Measurements from ENCODE around the gene FLOT2. TPM values are rescaled to one million over a fixed set of nuclear protein-coding genes. Genes with fewer than 3 reads are reported as not detected.

FLOT2 gene
- total RNA-seq, 2 donors from 2014 or later = 138 to 141 TPM

- no peaks in the 10 kb centered on the region for H3K9me3 Mint-ChIP-seq
- H3K4me3 Mint-ChIP-seq = peak overlapping the region; percentile 2 to 6
- DNase-seq (peak; percentile 56 to 62), ATAC-seq (replicated peaks in 1 of 2) (peak; percentile 84 to 92)
- no peaks in the 10 kb centered on the region for H3K36me3 Mint-ChIP-seq (ENCODE audit: insufficient read depth in 2 of 2)
- H3K27me3 Mint-ChIP-seq (ENCODE audit: low read depth) = no peaks in the 10 kb centered on the region
- H3K4me1 Mint-ChIP-seq (ENCODE audit: low read depth) = peaks cover 38% of the 10 kb centered on the region
- peak overlapping the region; percentile 82 for H3K27ac Mint-ChIP-seq
Observed at GRCh38 chr17:28871056-28871579, 26.4 kb downstream of the FLOT2 start.

DNA sequence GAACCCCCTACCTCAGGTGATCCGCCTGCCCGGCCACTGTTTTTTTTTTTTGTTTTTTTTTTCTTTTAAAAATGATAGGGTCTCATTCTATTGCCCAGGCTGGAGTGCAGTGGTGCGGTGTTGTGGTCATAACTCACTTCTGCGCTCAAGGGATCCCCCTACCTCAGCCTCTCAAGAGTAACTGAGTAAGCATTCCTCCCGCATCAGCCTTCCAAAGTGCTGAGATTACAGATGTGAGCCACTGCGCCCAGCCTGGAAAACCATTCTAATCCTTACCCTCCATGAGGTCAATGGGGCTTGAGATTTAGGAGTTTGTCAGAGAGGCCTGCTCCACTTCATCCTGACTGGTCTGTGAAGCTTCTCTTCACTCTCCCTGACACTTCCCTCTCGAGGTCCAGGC lies 30.3 kb downstream of the FLOT2 start:
- no peaks in the 10 kb centered on the region for H3K36me3 Mint-ChIP-seq (ENCODE audit: insufficient read depth in 2 of 2)
- no peak overlapping the region for H3K27ac Mint-ChIP-seq
- H3K9me3 Mint-ChIP-seq = no peaks in the 10 kb centered on the region
- DNase-seq = no peak
- no peak for ATAC-seq (replicated peaks in 1 of 2)
- peaks cover 23% of the 10 kb centered on the region for H3K4me1 Mint-ChIP-seq (ENCODE audit: low read depth)
- no peak overlapping the region for H3K4me3 Mint-ChIP-seq
- H3K27me3 Mint-ChIP-seq (ENCODE audit: low read depth) = no peaks in the 10 kb centered on the region

DNA sequence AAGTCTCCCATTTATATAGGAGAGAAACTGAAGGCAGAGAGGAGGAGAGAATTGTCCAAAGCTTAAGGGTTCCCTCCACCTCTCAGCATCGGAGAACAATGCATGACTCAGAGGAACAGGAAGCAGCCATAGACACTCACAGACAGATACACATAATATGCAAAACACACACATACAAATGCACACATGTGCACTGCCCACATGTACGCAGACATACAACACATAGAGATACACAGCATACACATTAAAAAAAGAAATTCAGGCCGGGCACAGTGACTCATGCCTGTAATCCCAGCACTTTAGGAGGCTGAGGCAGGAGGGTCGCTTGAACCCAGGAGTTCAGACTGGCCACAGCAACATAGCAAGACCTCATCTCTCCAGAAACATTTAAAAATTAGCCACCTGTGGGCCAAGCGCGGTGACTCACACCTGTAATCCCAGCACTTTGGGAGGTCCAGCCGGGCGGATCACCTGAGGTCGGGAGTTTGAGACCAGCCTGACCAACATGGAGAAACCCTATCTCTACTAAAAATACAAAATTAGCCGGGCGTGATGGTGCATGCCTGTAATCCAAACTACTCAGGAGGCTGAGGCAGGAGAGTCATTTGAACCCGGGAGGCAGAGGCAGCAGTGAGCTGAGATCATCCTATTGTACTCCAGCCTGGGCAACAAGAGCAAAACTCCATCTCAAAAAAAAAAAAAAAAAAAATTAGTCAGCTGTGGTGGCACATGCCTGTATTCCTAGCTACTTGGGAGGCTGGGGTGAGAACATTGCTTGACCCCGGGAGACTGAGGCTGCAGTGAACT lies 31.4 kb downstream of the FLOT2 start:
- Mint-ChIP-seq H3K27ac (no peak overlapping the region), H3K36me3 (ENCODE audit: insufficient read depth in 2 of 2) (no peaks in the 10 kb centered on the region), H3K4me3 (no peak overlapping the region), H3K4me1 (ENCODE audit: low read depth) (peaks cover 11% of the 10 kb centered on the region), H3K27me3 (ENCODE audit: low read depth) (no peaks in the 10 kb centered on the region), H3K9me3 (no peaks in the 10 kb centered on the region)
- no peak for DNase-seq
- peak; percentile 49 to 60 for ATAC-seq (replicated peaks in 1 of 2)

DNA sequence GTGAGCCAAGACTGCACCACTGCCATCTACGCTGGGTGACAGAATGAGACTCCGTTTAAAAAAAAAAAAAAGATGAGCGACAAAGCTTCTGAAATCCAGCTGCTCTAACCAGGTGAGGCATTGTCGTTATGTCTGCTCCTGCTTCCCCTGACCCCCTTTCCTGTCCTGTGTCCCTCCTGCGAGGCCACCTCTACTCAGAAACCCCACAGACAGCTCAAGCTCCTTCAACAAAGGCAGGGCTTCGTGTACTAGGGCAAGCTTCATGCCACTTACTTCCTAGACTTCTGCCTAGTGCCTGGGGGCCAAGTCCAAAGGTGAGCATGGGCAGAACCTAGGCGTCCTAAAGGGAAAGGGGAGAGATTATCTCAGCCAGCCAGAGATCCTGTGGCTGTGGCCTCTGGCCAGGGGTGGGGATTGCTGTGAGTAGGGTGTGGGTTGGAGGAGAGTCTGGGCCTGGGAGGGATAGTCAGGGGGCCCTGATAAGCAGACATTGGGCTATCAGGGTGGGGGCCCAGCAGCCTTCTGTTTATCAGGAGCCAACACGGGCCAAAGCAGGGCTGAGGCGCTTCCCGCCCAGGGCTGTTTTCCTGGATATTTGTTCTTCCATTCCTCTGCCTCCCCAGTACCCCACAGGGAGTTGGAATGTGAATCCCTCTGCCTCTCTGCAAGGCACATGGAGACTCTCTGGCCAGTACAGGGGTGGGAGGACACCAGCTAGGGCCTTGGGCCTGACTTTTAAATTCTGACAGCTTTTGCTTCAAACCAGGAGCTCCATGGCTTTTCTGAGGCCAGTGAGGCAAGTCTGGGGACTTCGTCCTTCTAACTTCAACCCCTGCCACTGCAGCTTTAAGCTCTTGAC lies 32.3 kb downstream of the FLOT2 start:
- ATAC-seq (replicated peaks in 1 of 2) = no peak
- Mint-ChIP-seq H3K27ac (no peak overlapping the region), H3K9me3 (no peaks in the 10 kb centered on the region), H3K4me3 (no peak overlapping the region), H3K4me1 (ENCODE audit: low read depth) (peaks cover 7% of the 10 kb centered on the region), H3K36me3 (ENCODE audit: insufficient read depth in 2 of 2) (peaks cover 0 to 4% of the 10 kb centered on the region in 2 donors), H3K27me3 (ENCODE audit: low read depth) (no peaks in the 10 kb centered on the region)
- DNase-seq = no peak

DNA sequence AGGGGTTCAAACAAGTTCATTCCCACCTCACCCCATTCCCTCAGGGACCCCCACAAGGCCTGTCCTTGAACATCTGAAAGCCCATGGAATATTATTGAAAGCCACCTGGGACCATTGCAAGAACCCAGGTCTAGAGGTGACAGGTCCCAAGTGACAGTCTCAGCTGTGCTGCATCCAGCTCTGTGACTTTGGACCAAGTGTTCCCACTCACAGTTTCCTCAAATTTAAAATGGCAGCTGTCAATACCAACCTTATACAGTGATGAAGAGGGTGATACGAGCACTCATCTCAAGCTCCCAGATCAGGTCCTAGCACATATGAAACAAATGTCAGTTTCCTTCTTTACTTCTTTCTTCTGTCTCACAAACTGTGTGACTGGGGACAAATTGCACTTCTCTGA lies 33.6 kb downstream of the FLOT2 start:
- DNase-seq (no peak), ATAC-seq (replicated peaks in 1 of 2) (no peak)
- H3K27me3 Mint-ChIP-seq (ENCODE audit: low read depth) = no peaks in the 10 kb centered on the region
- no peaks in the 10 kb centered on the region for H3K9me3 Mint-ChIP-seq
- H3K4me3 Mint-ChIP-seq = no peak overlapping the region
- H3K27ac Mint-ChIP-seq = no peak overlapping the region
- peaks cover 7% of the 10 kb centered on the region for H3K4me1 Mint-ChIP-seq (ENCODE audit: low read depth)
- peaks cover 0 to 5% of the 10 kb centered on the region in 2 donors for H3K36me3 Mint-ChIP-seq (ENCODE audit: insufficient read depth in 2 of 2)

- H3K9me3 Mint-ChIP-seq = no peaks in the 10 kb centered on the region
- no peaks in the 10 kb centered on the region for H3K27me3 Mint-ChIP-seq (ENCODE audit: low read depth)
- H3K4me1 Mint-ChIP-seq (ENCODE audit: low read depth) = peaks cover 16% of the 10 kb centered on the region
- no peak for DNase-seq
- no peak overlapping the region for H3K4me3 Mint-ChIP-seq
- peaks cover 5 to 13% of the 10 kb centered on the region in 2 donors for H3K36me3 Mint-ChIP-seq (ENCODE audit: insufficient read depth in 2 of 2)
- no peak for ATAC-seq (replicated peaks in 1 of 2)
- H3K27ac Mint-ChIP-seq = no peak overlapping the region
Observed at GRCh38 chr17:28862561-28862960, 35.0 kb downstream of the FLOT2 start.

DNA sequence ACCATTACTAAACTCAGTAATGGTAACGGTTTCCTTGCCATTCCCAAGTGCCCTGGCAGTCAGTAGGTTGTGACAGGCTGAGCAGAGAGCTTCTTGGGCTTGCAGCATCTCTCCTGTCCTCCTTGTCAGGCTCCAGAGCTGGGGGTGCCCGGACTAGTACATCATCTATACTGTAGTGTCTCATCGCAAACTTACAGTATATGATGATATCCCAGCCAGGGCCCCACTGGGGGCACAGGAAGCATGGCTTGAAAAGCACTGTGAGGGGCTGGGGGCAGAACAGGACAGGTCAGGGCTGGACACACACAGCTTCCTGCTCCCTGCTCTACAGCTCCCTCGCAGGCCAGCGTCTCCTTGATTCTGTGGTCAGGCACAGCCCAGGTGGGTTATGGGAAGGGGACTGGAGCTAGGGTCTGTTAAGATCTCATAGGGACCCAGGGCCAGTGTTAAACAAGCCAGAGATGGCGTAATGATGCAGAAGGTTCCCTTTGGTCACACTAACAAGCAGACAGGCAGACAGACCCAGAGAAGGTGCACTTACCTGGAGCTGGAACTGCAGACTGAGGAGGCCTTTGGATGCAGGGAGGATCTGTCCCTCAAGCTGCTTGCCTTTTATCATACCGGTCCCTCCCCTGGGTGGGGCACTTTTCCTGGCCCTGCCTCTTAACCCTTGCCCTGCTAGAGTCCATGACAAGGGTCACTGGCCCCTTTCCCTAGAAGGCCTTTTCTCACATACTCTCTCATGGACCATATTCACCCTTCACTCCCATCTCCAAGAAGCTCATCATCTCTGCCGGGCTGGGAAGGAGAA lies 35.9 kb downstream of the FLOT2 start:
- Mint-ChIP-seq H3K4me1 (ENCODE audit: low read depth) (peaks cover 23% of the 10 kb centered on the region), H3K27ac (no peak overlapping the region), H3K36me3 (ENCODE audit: insufficient read depth in 2 of 2) (peaks cover 5 to 20% of the 10 kb centered on the region in 2 donors), H3K27me3 (ENCODE audit: low read depth) (no peaks in the 10 kb centered on the region), H3K4me3 (no peak overlapping the region), H3K9me3 (no peaks in the 10 kb centered on the region)
- ATAC-seq (replicated peaks in 1 of 2) (no peak), DNase-seq (no peak)

- Mint-ChIP-seq H3K9me3 (no peaks in the 10 kb centered on the region), H3K27ac (no peak overlapping the region)
Observed at GRCh38 chr17:28860363-28860808, 37.1 kb downstream of the FLOT2 start.

DNA sequence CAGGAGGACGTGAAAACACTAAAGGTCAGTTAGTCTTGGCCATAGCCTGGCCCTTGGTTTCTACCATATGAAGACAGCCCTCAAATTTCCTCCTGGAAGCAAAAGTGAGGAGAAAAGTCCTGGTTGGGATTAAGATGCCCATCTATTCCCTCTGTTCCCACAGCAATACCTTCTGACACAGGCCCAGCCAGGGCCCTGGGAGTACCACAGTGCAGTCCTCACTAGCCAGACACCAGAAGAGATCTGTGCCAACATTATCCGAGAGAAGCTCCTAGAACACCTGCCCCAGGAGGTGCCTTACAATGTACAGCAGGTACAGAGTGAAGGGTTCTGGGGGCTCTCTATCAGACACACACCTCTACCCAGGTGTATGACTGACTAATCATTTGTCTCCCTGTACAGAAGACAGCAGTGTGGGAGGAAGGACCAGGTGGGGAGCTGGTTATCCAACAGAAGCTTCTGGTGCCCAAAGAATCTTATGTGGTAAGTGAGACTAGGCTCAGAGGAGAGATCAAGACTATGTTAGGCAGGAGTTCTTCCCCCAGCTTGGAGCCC lies 38.7 kb downstream of the FLOT2 start:
- no peak for DNase-seq
- Mint-ChIP-seq H3K36me3 (ENCODE audit: insufficient read depth in 2 of 2) (peaks cover 8 to 25% of the 10 kb centered on the region in 2 donors), H3K9me3 (no peaks in the 10 kb centered on the region), H3K4me3 (no peak overlapping the region), H3K27me3 (ENCODE audit: low read depth) (no peaks in the 10 kb centered on the region), H3K27ac (peak overlapping the region; percentile 75), H3K4me1 (ENCODE audit: low read depth) (peaks cover 40% of the 10 kb centered on the region)
- no peak for ATAC-seq (replicated peaks in 1 of 2)

More at GRCh38 chr17:28860363-28860808, 37.1 kb downstream of the FLOT2 start:
- Mint-ChIP-seq H3K36me3 (ENCODE audit: insufficient read depth in 2 of 2) (peaks cover 8 to 20% of the 10 kb centered on the region in 2 donors), H3K27me3 (ENCODE audit: low read depth) (no peaks in the 10 kb centered on the region), H3K4me1 (ENCODE audit: low read depth) (peaks cover 25% of the 10 kb centered on the region), H3K4me3 (no peak overlapping the region)
- no peak for ATAC-seq (replicated peaks in 1 of 2)
- DNase-seq = no peak

GRCh38 chr17:28857905-28858800 lies 39.4 kb downstream of the FLOT2 start:
- H3K27me3 Mint-ChIP-seq (ENCODE audit: low read depth) = no peaks in the 10 kb centered on the region
- ATAC-seq (replicated peaks in 1 of 2) (peak in 1 of 2 donors; percentile 16), DNase-seq (peak in 1 of 2 donors; percentile 24)
- no peaks in the 10 kb centered on the region for H3K9me3 Mint-ChIP-seq
- H3K4me3 Mint-ChIP-seq = peak overlapping the region; percentile 34 to 39
- peaks cover 8 to 25% of the 10 kb centered on the region in 2 donors for H3K36me3 Mint-ChIP-seq (ENCODE audit: insufficient read depth in 2 of 2)
- peak overlapping the region; percentile 75 for H3K27ac Mint-ChIP-seq
- H3K4me1 Mint-ChIP-seq (ENCODE audit: low read depth) = peaks cover 44% of the 10 kb centered on the region

- Mint-ChIP-seq H3K4me1 (ENCODE audit: low read depth) (peaks cover 44% of the 10 kb centered on the region), H3K9me3 (no peaks in the 10 kb centered on the region), H3K27ac (peak overlapping the region; percentile 90), H3K27me3 (ENCODE audit: low read depth) (no peaks in the 10 kb centered on the region), H3K4me3 (peak overlapping the region; percentile 90 to 97), H3K36me3 (ENCODE audit: insufficient read depth in 2 of 2) (peaks cover 8 to 25% of the 10 kb centered on the region in 2 donors)
- DNase-seq = no peak
- ATAC-seq (replicated peaks in 1 of 2) = no peak
Observed at GRCh38 chr17:28856028-28856574, 41.4 kb downstream of the FLOT2 start.

Data from activated T-cell treated with anti-CD3 and anti-CD28 coated beads, Interleukin-2, amount 50 U/mL, for 72 hours (primary cell).